GM19452 (cell line): ENCODE measurements around the gene ADGRA3.

Experiments
- ATAC-seq: cut with Tn5 transposase; IDR thresholded peaks from one replicate; pipeline ENCODE4 v1.9.1; 2021; ENCODE audit not compliant: unreplicated experiment

The ADGRA3 gene, protein sequence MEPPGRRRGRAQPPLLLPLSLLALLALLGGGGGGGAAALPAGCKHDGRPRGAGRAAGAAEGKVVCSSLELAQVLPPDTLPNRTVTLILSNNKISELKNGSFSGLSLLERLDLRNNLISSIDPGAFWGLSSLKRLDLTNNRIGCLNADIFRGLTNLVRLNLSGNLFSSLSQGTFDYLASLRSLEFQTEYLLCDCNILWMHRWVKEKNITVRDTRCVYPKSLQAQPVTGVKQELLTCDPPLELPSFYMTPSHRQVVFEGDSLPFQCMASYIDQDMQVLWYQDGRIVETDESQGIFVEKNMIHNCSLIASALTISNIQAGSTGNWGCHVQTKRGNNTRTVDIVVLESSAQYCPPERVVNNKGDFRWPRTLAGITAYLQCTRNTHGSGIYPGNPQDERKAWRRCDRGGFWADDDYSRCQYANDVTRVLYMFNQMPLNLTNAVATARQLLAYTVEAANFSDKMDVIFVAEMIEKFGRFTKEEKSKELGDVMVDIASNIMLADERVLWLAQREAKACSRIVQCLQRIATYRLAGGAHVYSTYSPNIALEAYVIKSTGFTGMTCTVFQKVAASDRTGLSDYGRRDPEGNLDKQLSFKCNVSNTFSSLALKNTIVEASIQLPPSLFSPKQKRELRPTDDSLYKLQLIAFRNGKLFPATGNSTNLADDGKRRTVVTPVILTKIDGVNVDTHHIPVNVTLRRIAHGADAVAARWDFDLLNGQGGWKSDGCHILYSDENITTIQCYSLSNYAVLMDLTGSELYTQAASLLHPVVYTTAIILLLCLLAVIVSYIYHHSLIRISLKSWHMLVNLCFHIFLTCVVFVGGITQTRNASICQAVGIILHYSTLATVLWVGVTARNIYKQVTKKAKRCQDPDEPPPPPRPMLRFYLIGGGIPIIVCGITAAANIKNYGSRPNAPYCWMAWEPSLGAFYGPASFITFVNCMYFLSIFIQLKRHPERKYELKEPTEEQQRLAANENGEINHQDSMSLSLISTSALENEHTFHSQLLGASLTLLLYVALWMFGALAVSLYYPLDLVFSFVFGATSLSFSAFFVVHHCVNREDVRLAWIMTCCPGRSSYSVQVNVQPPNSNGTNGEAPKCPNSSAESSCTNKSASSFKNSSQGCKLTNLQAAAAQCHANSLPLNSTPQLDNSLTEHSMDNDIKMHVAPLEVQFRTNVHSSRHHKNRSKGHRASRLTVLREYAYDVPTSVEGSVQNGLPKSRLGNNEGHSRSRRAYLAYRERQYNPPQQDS (N-terminal part only)

DNA sequence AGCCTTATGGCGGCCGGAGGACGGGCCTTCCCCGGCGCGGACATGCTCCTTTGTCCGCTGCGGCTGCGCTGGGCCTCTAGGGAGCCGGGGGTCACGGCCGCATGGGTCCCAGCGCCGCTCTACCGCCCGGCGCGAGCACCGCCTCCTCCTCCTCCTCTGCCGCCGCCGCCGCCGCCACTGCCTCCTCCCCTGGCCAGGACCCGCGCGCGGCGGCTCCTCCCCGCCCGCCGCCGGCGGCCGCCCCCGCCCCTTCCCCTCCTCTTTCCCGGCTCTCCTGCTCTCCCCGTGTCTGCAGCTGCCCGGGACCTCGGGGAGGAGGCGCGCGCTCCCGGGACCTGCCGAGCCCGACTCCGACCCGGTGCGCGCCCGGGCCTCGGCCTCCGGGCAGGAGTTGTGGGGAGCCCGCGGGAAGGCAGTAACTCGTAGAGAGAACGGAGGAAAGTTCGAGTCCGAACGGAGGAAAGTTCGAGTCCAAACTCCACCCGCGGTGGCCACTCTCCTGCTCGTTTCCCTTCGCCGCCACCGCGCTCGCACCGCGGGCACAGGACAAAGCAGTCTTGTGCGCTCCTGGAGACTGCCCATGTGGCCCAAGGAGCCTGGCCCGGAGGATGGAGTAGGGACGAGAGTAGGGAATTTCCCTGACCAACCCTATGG lies at the start of gene ADGRA3:
TSS of gene ADGRA3 (minus strand) at position 179 of the 654 bp plus-strand sequence. CDS start 282 bp downstream, outside the sequence.
- no peak for ATAC-seq

DNA sequence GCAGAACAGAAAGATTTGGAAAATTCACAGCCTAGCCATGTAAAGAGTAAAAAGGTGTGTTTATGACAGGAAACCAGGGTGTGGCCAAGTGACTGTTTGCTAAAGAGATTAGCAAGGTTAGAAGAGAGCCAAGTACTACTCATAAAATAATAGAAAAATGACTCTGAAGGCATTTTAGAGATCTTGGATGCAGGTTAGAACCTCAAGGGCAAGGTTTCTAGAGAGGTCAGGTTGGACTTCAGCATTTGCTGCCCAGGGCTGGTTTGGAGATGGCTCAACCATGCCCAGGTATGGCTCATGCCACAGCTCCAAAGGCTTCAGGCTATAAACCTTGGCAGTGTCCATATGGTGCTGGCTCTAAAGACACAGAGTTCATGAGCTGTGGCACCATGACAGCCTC lies 40.6 kb upstream of the ADGRA3 start:
- ATAC-seq, result no peak

DNA sequence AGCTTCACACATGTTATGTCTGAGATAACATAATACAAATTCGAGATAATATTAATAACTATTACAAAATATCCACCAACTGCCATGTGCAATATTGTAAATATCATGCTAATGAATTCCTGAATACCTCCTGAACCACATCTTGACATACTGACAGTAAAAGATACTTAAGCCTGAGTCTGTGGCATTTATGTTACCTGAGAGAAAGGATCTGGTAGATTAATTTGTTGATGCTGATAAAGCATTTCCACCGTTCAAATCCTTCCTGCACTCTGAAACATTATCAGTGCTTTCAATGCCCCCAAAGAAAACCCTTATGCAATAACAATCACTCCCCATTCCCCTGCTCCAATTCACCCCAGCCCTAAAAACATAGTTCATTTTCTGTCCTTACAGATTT lies 38.8 kb upstream of the ADGRA3 start:
- no peak for ATAC-seq

DNA sequence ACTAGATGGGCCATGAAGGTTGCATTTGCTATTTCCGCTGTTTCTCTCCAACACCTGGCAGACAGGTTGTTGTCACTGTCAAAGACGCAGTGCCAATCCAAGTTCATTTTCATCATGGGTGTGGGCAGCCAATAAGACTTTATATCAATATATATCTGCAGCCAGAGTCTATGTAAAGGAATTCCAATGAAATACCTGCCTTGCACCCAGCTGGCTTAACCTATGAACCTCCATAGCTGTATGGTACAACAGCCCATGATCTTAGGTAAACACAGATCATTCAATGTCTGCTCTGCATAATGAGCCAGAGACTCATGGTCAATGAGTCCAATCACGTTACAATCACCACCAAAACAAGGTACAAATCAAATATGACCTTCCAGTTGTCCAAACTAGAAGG lies 37.7 kb upstream of the ADGRA3 start:
- ATAC-seq, result no peak

DNA sequence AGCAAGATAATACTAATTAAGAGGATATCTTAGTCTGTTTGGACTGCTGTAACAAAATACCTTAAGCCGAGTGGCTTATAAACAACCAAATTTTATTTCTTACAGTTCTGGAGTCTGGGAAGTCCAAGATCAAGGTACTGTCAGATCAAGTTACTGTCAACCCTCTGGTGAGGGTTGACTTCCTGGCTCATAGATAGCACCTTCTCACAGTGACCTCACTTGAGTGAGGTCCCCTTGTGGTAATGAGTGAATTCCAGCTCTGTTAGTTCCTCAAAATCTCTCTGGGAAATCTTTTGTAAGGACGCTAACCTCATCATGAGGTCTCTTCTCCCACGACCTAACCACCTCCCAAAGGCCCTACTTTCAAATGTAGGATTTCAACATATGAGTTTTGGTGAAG lies 36.9 kb upstream of the ADGRA3 start:
- ATAC-seq, result no peak

DNA sequence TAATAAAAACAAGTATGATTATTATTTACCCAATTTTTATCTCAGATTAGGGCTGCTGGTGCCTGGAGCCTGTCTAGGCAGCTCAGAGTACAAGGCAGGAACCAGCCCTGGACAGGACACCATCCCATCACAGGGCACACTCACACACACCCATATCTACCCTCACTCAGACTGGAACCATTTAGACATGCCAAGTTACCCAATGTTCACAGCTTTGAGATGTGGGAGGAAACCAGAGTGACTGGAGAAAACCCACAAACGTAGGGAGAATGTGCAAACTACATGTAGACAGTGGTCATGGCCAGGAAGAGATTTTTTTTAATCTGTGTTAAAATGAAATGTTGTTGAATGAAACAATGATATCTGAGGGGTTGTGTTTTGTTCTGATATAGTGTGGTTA lies 35.7 kb upstream of the ADGRA3 start:
- ATAC-seq, result no peak

DNA sequence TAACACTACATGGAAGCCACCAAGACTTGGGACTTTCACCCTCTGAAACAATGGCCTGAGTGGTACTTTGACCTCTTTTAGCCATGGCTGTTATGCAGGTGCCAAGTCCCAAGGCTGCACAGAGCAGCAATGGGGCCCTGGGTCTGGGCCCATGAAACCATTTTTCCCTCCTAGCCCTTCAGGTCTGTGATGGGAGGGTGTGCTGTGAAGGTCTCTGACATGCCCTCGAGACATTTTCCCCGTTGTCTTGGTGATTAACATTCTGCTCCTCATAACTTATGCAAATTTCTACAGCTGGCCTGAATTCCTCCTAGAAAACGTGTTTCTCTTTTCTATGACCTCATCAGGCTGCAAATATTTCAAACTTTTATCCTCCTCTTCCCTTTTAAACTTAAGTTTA lies 30.4 kb upstream of the ADGRA3 start:
- no peak for ATAC-seq

DNA sequence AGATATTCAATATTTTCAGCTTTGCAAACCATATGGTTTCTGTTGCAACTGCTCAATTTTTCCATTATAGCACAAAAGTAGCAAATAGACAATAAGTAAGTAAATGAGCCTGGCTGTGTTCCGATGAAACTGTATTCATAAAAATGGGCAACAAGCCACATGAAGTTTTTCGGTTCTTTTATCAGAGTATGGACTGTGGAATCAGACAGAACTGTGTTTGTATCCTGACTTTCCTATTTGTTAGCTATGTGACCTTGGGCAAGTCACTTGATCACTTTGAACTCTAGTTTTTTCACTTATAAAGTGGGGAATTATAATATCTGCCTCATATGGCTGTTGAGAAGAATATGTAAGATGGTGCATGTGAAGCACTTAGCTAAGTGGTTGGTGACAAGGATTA lies 23.4 kb upstream of the ADGRA3 start:
- ATAC-seq, result no peak

DNA sequence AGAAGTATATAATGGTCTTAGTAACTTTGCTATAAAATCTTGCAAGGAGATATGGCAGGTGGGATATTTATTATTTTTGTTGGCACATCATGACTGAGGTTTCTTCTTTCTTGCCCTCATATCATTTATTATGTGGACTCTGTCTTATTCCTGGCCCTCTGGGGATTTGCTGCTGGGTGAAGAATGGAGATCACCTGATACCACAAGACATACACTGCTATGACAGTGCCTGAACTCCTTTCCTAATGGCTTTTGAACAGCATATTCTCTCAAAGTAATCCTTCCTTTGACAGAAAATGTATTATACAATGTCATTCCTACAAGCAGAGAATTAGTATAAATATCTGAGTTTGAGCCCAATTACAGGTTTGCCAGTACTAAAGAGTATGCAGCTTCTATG lies 22.0 kb upstream of the ADGRA3 start:
- no peak for ATAC-seq

DNA sequence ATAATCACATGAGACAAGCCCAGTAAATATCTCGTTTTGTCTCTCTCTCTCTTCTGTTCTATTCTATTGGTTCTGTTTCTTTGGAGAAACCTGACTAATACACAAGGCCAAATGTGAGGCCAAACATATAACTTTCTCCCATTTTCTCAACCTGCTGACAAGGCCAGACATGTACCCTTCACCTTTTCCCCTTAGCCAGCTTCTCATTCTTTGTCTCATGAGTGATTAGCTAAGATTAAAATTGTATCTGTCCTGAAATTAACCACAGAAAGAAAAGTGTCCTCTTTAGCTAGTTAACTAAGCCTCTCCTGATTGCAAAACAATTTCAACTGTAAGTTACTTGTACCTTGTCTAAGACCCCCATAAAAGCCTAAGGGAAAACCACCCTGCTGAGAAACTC lies 18.5 kb upstream of the ADGRA3 start:
- ATAC-seq, result no peak

DNA sequence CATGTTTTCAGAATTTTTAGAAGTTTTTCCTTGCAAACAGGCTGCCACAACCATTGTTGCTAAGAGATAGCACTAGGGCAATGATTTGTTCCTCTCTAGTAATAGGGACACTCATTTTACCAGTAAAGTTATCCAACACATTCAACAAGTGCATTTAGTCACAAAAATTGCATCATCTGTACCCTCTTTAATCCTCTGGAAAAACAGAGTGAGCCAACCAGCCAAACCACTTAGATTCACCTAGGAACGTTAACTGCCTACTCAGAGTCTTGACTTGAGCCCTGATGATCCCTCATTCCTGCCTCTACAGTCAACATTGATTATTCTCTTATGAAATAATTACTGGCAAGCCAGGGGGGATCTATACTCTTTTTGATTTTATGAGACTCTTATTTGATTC lies 17.0 kb upstream of the ADGRA3 start:
- ATAC-seq, result no peak

DNA sequence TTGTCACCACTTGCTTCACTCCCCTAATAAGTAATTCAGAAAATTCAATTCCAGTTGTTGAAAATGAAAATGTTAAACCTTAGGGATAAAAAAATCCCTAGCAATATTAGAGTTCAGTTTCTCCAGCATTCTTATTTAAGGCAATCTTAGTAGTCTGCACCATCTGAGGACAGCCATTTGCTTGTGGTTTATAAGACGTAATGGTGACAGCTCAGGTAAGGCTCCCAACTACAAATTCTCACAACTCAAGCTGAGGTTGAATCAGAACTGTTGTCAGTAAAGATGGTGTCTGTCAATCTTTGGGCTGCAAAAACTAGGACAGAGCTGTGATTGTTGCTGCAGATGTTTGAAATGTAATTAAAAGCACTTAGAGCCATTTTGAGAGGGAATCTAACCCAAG lies 16.3 kb upstream of the ADGRA3 start:
- ATAC-seq, result no peak

DNA sequence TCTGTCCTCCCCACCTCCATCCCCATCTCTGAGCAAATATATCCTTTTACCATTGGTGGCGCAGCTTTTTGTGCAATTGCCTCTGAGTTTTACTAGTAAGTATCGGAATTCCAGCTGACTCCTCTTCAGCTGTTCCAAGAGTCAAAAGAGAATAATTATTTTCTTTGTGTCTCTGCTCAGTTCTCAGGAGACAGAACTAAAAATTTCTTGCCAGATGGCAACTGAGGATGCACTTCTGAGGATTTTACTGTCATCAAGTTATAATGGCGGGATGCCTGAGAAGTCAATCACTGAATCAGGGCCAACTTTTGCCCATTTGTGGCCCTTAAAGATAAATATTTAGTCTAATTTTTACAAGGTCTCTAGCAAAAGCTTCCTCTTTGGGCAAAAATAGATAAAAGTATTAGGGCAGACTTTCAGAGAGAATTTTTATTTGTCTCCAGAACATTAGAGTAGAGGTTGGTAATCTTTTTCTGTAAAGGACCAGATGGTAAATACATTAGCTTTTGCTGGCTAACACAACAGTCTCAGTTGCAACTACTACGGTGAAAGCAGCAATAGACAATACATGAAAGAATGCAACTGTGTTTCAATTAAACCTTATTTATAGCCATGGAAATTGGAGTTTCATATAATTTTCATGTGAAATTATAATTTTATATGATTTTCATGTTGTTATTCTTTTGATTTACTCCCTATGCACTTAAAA lies 15.6 kb upstream of the ADGRA3 start:
- no peak for ATAC-seq

DNA sequence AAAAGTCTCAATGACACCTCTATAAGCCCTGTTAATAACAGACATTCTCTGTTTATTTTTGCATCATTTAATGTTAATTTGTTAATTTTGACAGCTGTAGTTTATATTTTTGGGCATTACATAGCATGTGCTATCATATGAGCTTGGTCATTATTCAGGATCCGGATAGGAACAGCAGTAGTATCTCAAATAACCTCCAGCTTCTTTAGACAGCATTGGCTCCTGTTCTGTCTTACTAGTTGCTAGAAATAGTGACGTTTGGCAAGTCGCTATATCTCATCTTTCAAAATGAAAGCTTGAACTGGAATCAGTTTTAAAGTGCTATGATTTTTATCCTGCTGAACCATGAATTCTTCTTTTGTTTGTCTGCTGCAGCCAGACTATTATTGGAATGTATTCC lies 9.0 kb upstream of the ADGRA3 start:
- no peak for ATAC-seq

DNA sequence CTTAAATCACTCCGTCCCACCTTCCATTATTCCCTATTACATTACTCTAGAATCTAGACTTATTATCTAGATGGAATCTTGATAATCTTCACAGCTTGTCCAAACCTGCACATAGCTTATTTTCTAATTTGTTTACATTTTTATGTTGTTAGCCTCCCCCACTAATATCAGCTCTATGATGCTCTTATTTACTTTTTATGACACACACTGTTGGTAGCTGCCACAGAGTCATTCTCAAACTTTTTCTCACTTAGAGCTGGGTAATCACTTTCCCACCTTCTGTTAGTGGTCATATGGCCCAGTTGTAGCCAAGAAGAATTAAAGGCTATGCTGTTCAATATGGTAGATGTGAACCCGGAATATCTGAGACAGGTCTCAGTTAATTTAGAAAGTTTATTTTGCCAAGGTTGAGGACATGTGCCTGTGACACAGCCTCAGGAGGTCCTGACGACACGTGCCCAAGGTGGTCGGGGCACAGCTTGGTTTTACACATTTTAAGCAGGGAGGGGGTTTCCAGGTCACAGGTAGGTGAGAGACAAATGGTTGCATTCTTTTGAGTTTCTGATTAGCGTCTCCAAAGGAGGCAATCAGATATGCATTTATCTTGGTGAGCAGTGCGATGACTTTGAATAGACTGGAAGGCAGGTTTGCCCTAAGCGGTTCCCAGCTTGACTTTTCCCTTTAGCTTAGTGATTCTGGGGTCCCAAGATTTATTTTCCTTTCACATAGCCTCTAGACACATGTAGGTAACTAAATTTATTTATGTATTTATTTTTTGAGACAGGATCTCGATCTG lies 7.0 kb upstream of the ADGRA3 start:
- no peak for ATAC-seq

DNA sequence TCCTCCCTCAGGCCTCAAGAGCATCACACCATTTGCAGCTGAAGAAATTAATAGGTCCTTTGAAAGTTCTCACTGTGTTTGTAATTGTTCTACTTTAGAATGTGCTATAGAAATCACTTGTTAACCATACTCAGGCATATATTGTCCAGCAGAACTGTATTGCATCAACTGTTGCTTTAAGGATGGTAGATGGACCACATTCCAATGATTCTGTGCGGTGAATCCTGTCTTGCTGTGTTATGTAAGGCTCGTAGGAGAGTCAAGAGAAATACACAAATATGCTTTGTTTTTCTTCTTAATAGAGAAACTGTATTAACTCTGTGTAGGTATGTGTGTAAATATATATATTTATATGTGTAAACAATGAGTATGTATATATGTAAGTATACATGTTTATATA lies 6.3 kb upstream of the ADGRA3 start:
- ATAC-seq, result no peak

DNA sequence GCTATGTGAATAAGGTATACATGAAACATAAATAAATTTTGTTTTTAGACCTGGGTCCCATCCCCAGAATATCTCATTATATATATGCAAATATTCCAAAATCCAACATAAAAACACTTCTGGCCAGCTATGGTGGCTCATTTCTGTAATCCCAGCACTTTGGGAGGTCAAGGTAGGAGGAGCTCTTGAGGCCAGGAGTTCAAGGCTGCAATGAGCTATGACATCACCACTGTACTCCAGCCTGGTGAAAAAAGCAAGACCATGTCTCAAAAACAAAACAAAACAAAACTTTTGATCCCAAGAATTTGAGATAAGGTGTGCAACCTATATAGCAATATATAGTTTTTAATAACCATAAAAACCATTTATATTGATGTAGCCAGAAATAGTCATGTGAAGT lies 5.4 kb upstream of the ADGRA3 start:
- ATAC-seq, result no peak

DNA sequence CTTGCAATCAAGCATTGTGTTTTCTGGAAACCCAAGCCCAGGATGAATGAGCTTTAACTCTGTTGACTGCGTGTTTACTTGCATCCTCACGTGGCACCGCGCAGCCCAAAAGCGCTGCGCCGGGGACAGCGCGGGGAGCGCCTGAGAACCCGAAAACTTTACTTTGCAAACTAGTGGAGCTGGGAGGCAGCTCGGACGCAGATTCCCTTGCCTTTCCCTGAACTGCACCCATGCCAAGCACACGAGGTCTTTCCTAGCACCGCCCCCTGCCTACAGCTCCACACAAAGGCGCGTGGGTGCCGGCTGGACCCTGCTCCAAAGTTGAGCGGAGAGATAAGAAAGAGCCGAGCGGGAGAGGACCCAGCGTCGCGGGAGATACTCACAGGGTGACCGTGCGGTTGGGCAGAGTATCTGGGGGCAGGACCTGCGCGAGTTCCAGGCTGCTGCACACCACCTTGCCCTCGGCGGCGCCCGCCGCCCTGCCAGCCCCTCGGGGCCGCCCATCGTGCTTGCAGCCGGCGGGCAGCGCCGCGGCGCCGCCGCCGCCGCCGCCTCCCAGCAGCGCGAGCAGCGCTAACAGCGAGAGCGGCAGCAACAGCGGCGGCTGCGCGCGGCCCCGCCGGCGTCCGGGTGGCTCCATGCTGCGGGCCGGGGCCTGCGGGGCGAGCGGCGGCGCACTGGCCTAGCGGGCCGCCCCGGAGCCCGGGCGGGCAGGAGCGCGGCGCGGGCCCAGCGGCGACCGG lies 550 bp downstream of the ADGRA3 start:
- no peak for ATAC-seq

DNA sequence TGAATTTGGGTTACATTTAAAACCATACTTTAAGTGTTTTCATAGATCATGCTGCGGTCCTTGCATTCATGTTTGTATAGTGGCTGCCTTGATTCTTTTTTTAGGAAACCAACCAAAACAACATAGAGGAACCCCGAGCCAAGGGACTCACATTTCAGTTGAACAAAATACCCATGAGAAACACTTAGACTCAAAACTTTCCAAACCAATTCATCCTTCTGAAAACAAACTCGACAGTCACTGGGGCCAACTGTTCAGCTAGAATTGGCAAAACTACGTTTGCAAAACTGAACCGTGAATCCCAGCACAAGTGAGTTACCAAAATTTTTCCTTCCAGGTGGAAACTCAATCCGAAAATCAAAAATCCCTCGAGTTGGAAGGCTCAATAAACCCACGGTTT lies 1.4 kb downstream of the ADGRA3 start:
- no peak for ATAC-seq
